ENCODE results near the gene FUT7.

Gene FUT7

GRCh38 chr9:137052293-137052692, 20.4 kb upstream of the FUT7 start:
- H3K36me3 ChIP-seq (ENCODE audit: control insufficient read depth, insufficient read depth, low read length), result no peaks in the 10 kb centered on the region
- H3K4me3 ChIP-seq (ENCODE audit: low read length), result no peak overlapping the region
- peaks cover 41% of the 10 kb centered on the region for H3K4me1 ChIP-seq (ENCODE audit: control insufficient read depth, insufficient read depth, low read length)
- no peaks in the 10 kb centered on the region for H3K9me3 ChIP-seq (ENCODE audit: control insufficient read depth, low read length)
- H3K9ac ChIP-seq (ENCODE audit: low read length), result no peak overlapping the region
- H3K27me3 ChIP-seq (ENCODE audit: control insufficient read depth, insufficient read depth, low read length), result peaks cover 32% of the 10 kb centered on the region

- no peaks in the 10 kb centered on the region for H3K9me3 ChIP-seq (ENCODE audit: control insufficient read depth, low read length)
- peaks cover 34% of the 10 kb centered on the region for H3K27me3 ChIP-seq (ENCODE audit: control insufficient read depth, insufficient read depth, low read length)
- no peaks in the 10 kb centered on the region for H3K36me3 ChIP-seq (ENCODE audit: control insufficient read depth, insufficient read depth, low read length)
- no peak overlapping the region for H3K9ac ChIP-seq (ENCODE audit: low read length)
- peaks cover 37% of the 10 kb centered on the region for H3K4me1 ChIP-seq (ENCODE audit: control insufficient read depth, insufficient read depth, low read length)
- H3K4me3 ChIP-seq (ENCODE audit: low read length), result no peak overlapping the region
Observed at GRCh38 chr9:137051145-137051724, 19.3 kb upstream of the FUT7 start.

GRCh38 chr9:137050570-137050969, 18.7 kb upstream of the FUT7 start:
- Histone ChIP-seq H3K27me3 (ENCODE audit: control insufficient read depth, insufficient read depth, low read length) (peaks cover 34% of the 10 kb centered on the region), H3K9ac (ENCODE audit: low read length) (no peak overlapping the region), H3K4me1 (ENCODE audit: control insufficient read depth, insufficient read depth, low read length) (peaks cover 31% of the 10 kb centered on the region), H3K36me3 (ENCODE audit: control insufficient read depth, insufficient read depth, low read length) (no peaks in the 10 kb centered on the region), H3K9me3 (ENCODE audit: control insufficient read depth, low read length) (no peaks in the 10 kb centered on the region), H3K4me3 (ENCODE audit: low read length) (no peak overlapping the region)

- no peaks in the 10 kb centered on the region for H3K9me3 ChIP-seq (ENCODE audit: control insufficient read depth, low read length)
- H3K27me3 ChIP-seq (ENCODE audit: control insufficient read depth, insufficient read depth, low read length), result peaks cover 34% of the 10 kb centered on the region
- no peak overlapping the region for H3K4me3 ChIP-seq (ENCODE audit: low read length)
- H3K9ac ChIP-seq (ENCODE audit: low read length), result no peak overlapping the region
- peaks cover 29% of the 10 kb centered on the region for H3K4me1 ChIP-seq (ENCODE audit: control insufficient read depth, insufficient read depth, low read length)
- no peaks in the 10 kb centered on the region for H3K36me3 ChIP-seq (ENCODE audit: control insufficient read depth, insufficient read depth, low read length)
Observed at GRCh38 chr9:137049544-137050449, 17.9 kb upstream of the FUT7 start.

GRCh38 chr9:137048655-137049543, 17.0 kb upstream of the FUT7 start:
- Histone ChIP-seq H3K4me1 (ENCODE audit: control insufficient read depth, insufficient read depth, low read length) (peaks cover 30% of the 10 kb centered on the region), H3K9me3 (ENCODE audit: control insufficient read depth, low read length) (no peaks in the 10 kb centered on the region), H3K9ac (ENCODE audit: low read length) (no peak overlapping the region), H3K4me3 (ENCODE audit: low read length) (no peak overlapping the region), H3K27me3 (ENCODE audit: control insufficient read depth, insufficient read depth, low read length) (peaks cover 30% of the 10 kb centered on the region), H3K36me3 (ENCODE audit: control insufficient read depth, insufficient read depth, low read length) (no peaks in the 10 kb centered on the region)

GRCh38 chr9:137046088-137046787, 14.3 kb upstream of the FUT7 start, which contains the start of gene NPDC1:
TSS of gene NPDC1 (minus strand) at chr9:137046177. CDS start at chr9:137045989, 188 bp downstream.
- peak within 1 kb of the TSS; percentile 61 for H3K9ac ChIP-seq (ENCODE audit: low read length)
- no peaks in the 10 kb centered on the region for H3K9me3 ChIP-seq (ENCODE audit: control insufficient read depth, low read length)
- H3K27me3 ChIP-seq (ENCODE audit: control insufficient read depth, insufficient read depth, low read length), result peaks cover 18% of the 10 kb centered on the region
- peaks cover 36% of the 10 kb centered on the region for H3K4me1 ChIP-seq (ENCODE audit: control insufficient read depth, insufficient read depth, low read length)
- peak within 1 kb of the TSS; percentile 71 for H3K4me3 ChIP-seq (ENCODE audit: low read length)
- H3K36me3 ChIP-seq (ENCODE audit: control insufficient read depth, insufficient read depth, low read length), result no peaks in the 10 kb centered on the region

GRCh38 chr9:137045294-137046087, 13.6 kb upstream of the FUT7 start:
- peaks cover 36% of the 10 kb centered on the region for H3K4me1 ChIP-seq (ENCODE audit: control insufficient read depth, insufficient read depth, low read length)
- H3K4me3 ChIP-seq (ENCODE audit: low read length), result peak overlapping the region; percentile 71
- peak overlapping the region; percentile 61 for H3K9ac ChIP-seq (ENCODE audit: low read length)
- H3K9me3 ChIP-seq (ENCODE audit: control insufficient read depth, low read length), result no peaks in the 10 kb centered on the region
- H3K36me3 ChIP-seq (ENCODE audit: control insufficient read depth, insufficient read depth, low read length), result no peaks in the 10 kb centered on the region
- peaks cover 18% of the 10 kb centered on the region for H3K27me3 ChIP-seq (ENCODE audit: control insufficient read depth, insufficient read depth, low read length)

GRCh38 chr9:137044502-137045177, 12.8 kb upstream of the FUT7 start:
- H3K9me3 ChIP-seq (ENCODE audit: control insufficient read depth, low read length), result no peaks in the 10 kb centered on the region
- H3K4me3 ChIP-seq (ENCODE audit: low read length), result peak overlapping the region; percentile 71
- H3K4me1 ChIP-seq (ENCODE audit: control insufficient read depth, insufficient read depth, low read length), result peaks cover 35% of the 10 kb centered on the region
- peak overlapping the region; percentile 61 for H3K9ac ChIP-seq (ENCODE audit: low read length)
- H3K27me3 ChIP-seq (ENCODE audit: control insufficient read depth, insufficient read depth, low read length), result peaks cover 13% of the 10 kb centered on the region
- H3K36me3 ChIP-seq (ENCODE audit: control insufficient read depth, insufficient read depth, low read length), result no peaks in the 10 kb centered on the region

GRCh38 chr9:137044037-137044436, 12.1 kb upstream of the FUT7 start:
- Histone ChIP-seq H3K27me3 (ENCODE audit: control insufficient read depth, insufficient read depth, low read length) (peaks cover 7% of the 10 kb centered on the region), H3K9ac (ENCODE audit: low read length) (peak overlapping the region; percentile 41), H3K4me1 (ENCODE audit: control insufficient read depth, insufficient read depth, low read length) (peaks cover 33% of the 10 kb centered on the region), H3K36me3 (ENCODE audit: control insufficient read depth, insufficient read depth, low read length) (no peaks in the 10 kb centered on the region), H3K4me3 (ENCODE audit: low read length) (no peak overlapping the region), H3K9me3 (ENCODE audit: control insufficient read depth, low read length) (no peaks in the 10 kb centered on the region)

- H3K9me3 ChIP-seq (ENCODE audit: control insufficient read depth, low read length), result no peaks in the 10 kb centered on the region
- H3K36me3 ChIP-seq (ENCODE audit: control insufficient read depth, insufficient read depth, low read length), result no peaks in the 10 kb centered on the region
- no peak overlapping the region for H3K4me3 ChIP-seq (ENCODE audit: low read length)
- peaks cover 33% of the 10 kb centered on the region for H3K4me1 ChIP-seq (ENCODE audit: control insufficient read depth, insufficient read depth, low read length)
- peaks cover 7% of the 10 kb centered on the region for H3K27me3 ChIP-seq (ENCODE audit: control insufficient read depth, insufficient read depth, low read length)
- peak overlapping the region; percentile 1 for H3K9ac ChIP-seq (ENCODE audit: low read length)
Observed at GRCh38 chr9:137042751-137043727, 11.2 kb upstream of the FUT7 start.
